Measurements from ENCODE around the gene SYNJ2BP.
"Not testable (repeated sequence)": the region's sequence is repeated elsewhere in the genome, so short reads cannot be mapped to it uniquely, and the experiment has no call there.

SYNJ2BP gene

DNA sequence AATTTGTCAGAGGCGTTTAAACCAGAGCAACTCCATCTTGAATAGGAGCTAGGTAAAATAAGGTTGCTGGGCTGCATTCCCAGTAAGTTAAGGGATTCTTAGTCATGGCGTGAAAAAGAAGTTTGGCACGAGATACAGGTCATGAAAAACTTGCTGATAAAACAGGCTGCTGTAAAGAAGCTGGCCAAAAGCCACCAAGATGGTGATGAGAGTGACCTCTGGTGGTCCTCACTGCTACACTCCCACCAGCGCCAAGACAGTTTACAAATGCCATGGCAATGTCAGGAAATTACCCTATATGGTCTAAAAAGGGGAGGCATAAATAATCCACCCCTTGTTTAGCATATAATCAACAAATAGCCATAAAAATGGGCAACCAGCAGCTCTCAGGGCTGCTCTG, 13.6 kb downstream of the SYNJ2BP start:
- H3K27ac Mint-ChIP-seq: not testable (repeated sequence)

DNA sequence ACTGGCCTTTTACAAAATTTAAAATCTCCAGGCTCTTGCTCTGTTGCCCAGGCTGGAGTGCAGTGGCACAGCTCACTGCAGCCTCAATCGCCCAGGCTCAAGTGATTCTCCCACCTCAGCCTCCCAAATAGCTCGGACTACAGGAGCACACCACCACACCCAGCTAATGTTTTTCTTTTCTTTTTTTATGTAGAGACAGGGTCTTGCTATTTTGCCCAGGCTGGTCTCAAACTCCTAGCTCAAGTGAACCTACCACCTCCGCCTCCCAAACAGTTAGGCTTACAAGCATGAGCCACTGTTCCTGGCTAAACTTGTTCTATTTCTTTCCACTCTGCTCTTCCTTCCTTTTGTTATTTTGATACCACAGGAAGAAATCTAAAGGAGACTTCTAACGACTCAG, 15.2 kb downstream of the SYNJ2BP start:
- no peaks in the 10 kb centered on the region for H3K36me3 Mint-ChIP-seq
- H3K4me1 Mint-ChIP-seq: peaks cover 6% of the 10 kb centered on the region
- peak overlapping the region; percentile 20 for H3K27ac Mint-ChIP-seq
- ATAC-seq (no peak), DNase-seq (ENCODE audit: low spot score in 2 of 2) (no peak)
- H3K9me3 Mint-ChIP-seq: no peaks in the 10 kb centered on the region
- no peak overlapping the region for H3K4me3 Mint-ChIP-seq

More for the DNA sequence above, 13.6 kb downstream of the SYNJ2BP start:
- ATAC-seq; H3K4me1 Mint-ChIP-seq; DNase-seq (ENCODE audit: low spot score in 2 of 2); H3K36me3 Mint-ChIP-seq; H3K9me3 Mint-ChIP-seq; H3K4me3 Mint-ChIP-seq: not testable (repeated sequence)

DNA sequence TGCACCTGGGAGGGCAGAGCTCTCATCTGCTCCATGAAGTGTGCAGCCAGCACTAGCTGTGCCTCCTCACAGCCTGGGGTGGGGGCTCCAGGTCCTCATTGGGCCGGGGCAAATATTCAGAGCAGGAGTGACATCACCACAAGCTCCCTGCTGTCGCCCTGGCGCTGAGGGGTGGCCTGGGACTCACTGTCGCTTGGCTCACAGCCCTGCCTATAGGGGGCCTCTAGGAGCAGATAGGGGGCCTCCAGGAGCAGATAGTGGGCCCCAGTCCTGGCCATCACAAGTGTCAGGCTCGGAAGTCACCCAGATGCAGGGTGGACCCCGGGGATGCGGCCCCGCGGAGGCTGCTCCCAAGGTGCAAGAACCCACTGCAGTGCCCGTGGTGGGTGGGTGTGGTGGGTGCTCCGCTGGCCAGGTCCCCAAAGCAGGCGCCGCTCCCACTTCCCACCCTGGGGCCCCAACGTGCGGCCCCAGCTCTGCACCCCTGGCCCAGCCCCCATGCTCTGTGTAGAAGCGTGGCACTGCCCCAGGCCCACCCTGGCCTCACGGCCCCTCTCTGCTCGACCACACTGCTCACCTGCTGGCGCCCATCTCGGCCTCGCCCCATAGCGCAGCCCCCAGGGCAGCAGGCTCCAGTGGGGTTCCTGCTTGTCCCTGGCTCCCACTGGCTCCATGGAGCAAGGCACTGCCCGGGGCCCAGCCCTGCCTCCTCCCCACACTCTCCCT, 18.0 kb downstream of the SYNJ2BP start:
- H3K36me3 Mint-ChIP-seq: no peaks in the 10 kb centered on the region
- no peaks in the 10 kb centered on the region for H3K9me3 Mint-ChIP-seq
- peaks cover 6% of the 10 kb centered on the region for H3K4me1 Mint-ChIP-seq
- H3K4me3 Mint-ChIP-seq: no peak overlapping the region
- no peak for ATAC-seq
- peak overlapping the region; percentile 56 for H3K27ac Mint-ChIP-seq
- DNase-seq (ENCODE audit: low spot score in 2 of 2): no peak

DNA sequence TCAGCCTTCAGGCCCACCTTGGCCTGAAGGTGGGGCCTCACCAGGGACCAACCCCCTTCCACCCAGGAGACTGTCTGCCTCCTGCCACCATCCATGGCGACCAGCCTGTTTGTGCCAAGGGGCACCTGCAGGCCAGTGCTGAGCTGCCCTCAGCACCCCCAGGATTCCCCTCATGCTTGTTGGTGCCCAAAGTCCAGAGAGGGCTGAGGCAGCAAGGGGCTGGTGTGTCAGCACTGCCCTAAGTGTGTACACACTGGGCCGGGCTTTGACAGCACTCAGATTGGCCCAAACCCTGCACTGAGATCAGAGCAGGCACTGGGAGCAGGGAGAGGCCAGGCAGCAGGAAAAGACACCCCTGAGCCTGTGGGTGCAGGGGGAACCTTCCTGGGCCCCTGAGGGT, 18.6 kb downstream of the SYNJ2BP start:
- no peaks in the 10 kb centered on the region for H3K9me3 Mint-ChIP-seq
- H3K4me3 Mint-ChIP-seq: no peak overlapping the region
- H3K4me1 Mint-ChIP-seq: peaks cover 6% of the 10 kb centered on the region
- ATAC-seq (no peak), DNase-seq (ENCODE audit: low spot score in 2 of 2) (no peak)
- no peaks in the 10 kb centered on the region for H3K36me3 Mint-ChIP-seq
- H3K27ac Mint-ChIP-seq: peak overlapping the region; percentile 56

DNA sequence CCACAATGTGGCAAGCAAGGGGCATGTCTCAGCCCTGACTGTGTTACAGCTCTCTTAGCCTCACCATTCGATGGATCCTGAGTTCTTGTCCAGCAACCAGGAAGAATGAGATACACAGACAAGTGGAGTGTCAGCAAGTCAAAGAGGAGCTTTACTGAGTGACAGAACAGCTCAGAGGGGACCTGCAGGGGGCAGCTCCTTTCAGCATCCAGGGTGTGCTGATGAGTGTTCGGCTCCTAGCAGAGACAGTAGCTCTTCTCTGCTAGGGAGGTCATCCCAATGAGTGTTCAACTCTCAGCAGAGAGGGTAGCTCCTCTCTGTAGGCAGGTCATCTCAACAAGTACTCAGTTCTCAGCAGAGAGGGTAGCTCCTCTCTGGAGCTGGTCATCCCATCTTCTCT, 19.1 kb downstream of the SYNJ2BP start:
- H3K27ac Mint-ChIP-seq: no peak overlapping the region
- no peak for DNase-seq (ENCODE audit: low spot score in 2 of 2)
- H3K4me3 Mint-ChIP-seq: no peak overlapping the region
- H3K9me3 Mint-ChIP-seq: no peaks in the 10 kb centered on the region
- no peaks in the 10 kb centered on the region for H3K36me3 Mint-ChIP-seq
- peaks cover 6% of the 10 kb centered on the region for H3K4me1 Mint-ChIP-seq
- no peak for ATAC-seq

DNA sequence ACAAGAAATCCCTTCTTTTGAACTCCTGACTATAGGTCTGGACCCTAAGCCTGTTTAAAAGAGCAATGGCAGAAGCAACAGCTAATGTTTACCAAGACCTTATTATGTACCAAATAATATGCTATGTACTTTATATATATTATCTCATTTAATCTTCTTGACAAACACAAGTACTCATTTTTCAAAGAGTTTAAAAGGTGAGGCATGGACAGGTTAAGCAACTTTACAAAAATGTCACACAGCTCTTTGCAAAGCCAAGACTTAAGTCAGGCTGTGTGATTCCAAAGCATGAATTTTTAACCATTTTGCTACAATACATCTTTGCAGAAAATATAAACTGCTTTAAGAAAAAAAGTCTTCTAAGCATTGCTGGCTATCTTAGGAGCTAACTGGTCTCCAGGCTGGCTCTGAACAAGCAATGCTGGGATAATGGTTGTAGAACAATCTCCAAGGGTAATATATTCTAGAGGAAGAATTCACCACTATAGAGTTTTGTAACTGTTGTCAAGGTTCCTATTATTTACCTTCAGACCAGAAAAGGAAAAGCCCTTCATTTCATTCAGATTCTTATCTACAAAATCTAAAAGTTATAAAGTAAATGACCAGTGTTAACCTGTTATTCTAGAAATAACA, 22.1 kb downstream of the SYNJ2BP start:
- DNase-seq (ENCODE audit: low spot score in 2 of 2) (no peak), ATAC-seq (no peak)
- no peaks in the 10 kb centered on the region for H3K9me3 Mint-ChIP-seq
- H3K27ac Mint-ChIP-seq: no peak overlapping the region
- H3K4me1 Mint-ChIP-seq: no peaks in the 10 kb centered on the region
- no peaks in the 10 kb centered on the region for H3K36me3 Mint-ChIP-seq
- H3K4me3 Mint-ChIP-seq: no peak overlapping the region

DNA sequence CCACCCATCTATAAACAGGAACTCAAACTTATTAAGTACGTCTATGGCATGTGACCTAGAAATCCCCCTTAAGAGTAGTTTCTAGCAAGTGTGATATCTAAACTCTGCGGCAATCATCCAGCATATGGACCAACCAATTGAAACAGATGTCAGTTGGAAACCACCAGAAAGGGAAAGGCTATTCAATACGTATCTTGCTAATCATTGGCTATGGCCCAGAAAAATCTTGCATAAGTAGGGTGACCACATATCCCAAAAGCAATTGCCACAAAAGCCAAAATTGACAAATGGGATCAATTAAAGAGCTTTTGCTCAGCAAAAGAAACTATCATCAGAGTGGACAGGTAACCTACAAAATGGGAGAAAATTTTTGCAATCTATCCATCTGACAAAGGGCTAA, 24.2 kb downstream of the SYNJ2BP start:
- DNase-seq (ENCODE audit: low spot score in 2 of 2): no peak

DNA sequence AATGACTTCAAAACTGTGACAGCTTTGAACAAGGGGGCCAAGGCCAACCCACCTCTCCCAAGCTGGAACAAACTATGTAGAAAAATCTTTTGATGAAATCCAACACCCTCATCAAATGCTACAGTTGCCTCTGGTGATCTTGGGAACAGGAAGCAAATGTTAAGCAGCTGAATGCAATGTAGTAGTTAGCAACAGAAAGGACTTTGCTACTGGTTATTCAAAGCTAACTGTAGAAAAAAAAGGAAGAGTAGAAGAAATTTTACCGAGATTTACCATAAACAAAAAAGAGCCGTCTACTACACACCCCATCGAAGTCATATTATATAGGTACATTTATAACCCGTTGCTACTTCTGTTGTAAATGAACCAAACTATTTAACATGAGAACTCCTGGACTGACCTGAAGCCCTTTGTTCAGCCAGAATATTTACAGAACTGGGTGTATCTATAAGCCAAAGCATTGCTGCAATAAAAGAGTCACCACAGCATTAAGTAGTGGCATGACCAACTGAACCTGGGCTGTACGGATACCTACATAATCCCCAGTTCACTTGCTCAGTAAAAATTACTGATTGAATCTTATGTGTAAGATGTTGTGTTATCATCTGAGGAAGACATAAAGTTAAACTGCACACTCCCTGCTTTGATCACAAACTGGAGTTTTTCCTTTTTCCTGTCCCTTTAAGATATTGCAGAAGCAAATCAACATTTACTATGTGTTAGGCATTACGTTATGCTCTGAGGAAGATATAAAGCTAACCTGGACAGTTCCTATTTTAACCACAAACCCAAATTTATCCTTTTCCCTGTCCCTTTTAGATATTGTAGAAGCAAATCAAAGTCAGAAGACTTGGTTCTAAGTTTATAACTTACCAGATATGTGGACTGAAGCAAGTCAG, 25.1 kb downstream of the SYNJ2BP start:
- ATAC-seq (no peak), DNase-seq (ENCODE audit: low spot score in 2 of 2) (no peak)
- Mint-ChIP-seq H3K4me3 (no peak overlapping the region), H3K9me3 (no peaks in the 10 kb centered on the region), H3K36me3 (peaks cover 6% of the 10 kb centered on the region), H3K27ac (no peak overlapping the region), H3K4me1 (no peaks in the 10 kb centered on the region)

More for the DNA sequence above, 24.2 kb downstream of the SYNJ2BP start:
- H3K4me3 Mint-ChIP-seq: no peak overlapping the region
- H3K9me3 Mint-ChIP-seq: no peaks in the 10 kb centered on the region
- H3K36me3 Mint-ChIP-seq: peaks cover 6% of the 10 kb centered on the region
- H3K4me1 Mint-ChIP-seq: no peaks in the 10 kb centered on the region
- ATAC-seq: no peak
- H3K27ac Mint-ChIP-seq: no peak overlapping the region

DNA sequence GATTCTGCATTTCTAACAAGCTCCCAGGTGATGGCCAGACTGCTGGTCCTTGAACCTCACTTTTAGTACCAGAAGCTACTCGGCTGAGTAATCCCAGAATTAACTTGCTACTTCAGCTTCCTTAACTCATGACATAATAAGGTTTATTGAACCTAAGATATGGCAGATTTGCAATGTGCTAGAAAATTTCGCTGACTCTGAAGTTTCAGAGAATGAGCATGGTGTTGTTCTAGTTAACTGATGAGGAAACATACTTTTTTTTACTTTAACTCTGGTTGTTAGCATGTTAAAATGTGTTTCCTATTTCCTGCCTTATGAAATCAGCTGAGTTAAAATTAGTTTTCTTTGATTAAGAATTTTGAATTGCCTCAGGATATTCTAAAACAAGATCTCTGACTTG, 34.4 kb downstream of the SYNJ2BP start:
- Mint-ChIP-seq H3K27ac (no peak overlapping the region), H3K36me3 (peaks cover 11% of the 10 kb centered on the region), H3K4me3 (no peak overlapping the region), H3K9me3 (no peaks in the 10 kb centered on the region), H3K4me1 (no peaks in the 10 kb centered on the region)
- ATAC-seq: no peak
- no peak for DNase-seq (ENCODE audit: low spot score in 2 of 2)

DNA sequence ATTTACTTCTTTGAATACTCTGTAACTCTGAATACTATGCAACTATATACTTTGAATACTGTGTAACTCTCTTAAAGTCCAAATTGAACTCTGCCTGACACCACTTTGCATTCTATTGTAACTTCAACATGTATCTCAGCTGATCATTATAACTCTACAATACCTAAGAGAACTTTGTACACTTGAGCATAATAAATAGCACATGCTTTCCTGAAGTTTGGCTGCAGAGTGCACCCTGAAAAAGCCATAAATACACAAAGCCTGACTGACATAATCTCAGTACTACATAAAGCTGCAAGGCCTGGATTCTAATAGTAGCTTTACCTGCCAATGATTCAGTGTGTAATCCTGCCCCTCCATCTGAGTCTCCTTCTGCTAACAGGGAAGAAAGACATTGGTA, 36.1 kb downstream of the SYNJ2BP start:
- H3K9me3 Mint-ChIP-seq: no peaks in the 10 kb centered on the region
- no peak overlapping the region for H3K4me3 Mint-ChIP-seq
- H3K27ac Mint-ChIP-seq: no peak overlapping the region
- no peaks in the 10 kb centered on the region for H3K4me1 Mint-ChIP-seq
- no peak for ATAC-seq
- no peak for DNase-seq (ENCODE audit: low spot score in 2 of 2)
- peaks cover 11% of the 10 kb centered on the region for H3K36me3 Mint-ChIP-seq

DNA sequence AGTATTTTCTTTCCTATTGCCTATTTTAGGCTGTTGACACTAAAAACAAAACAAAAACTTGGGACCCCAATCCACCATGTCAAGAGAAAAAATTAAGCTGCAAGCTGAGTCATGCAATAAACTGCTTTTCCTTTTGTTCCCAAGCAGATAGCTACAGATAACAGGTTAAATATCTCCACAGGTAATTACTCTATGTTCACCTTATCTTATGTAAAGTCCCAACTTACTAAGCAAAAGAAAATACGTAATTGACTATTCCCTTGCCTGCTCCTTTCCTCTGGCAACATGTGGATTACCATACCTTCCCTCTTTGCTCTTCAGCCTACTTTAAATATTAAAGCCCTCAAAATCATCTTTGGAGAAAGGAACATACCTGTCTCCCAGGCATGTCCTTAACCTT, 38.2 kb downstream of the SYNJ2BP start:
- DNase-seq (ENCODE audit: low spot score in 2 of 2) (no peak), ATAC-seq (no peak)
- Mint-ChIP-seq H3K36me3 (peaks cover 12% of the 10 kb centered on the region), H3K4me1 (no peaks in the 10 kb centered on the region), H3K9me3 (no peaks in the 10 kb centered on the region), H3K4me3 (no peak overlapping the region), H3K27ac (no peak overlapping the region)
